ENCODE measurements around the gene PLEKHM1.
"Not testable (repeated sequence)": the region's sequence is repeated elsewhere in the genome, so short reads cannot be mapped to it uniquely, and the experiment has no call there.

The PLEKHM1 gene

GRCh38 chr17:45490615-45491433 is at the start of gene PLEKHM1:
Gene PLEKHM1, minus strand, starts transcription at chr17:45490721. Its CDS starts 8,237 bp downstream, at chr17:45482484.
- DNase-seq: peak; percentile 92

GRCh38 chr17:45538168-45538567 is 47.6 kb upstream of the PLEKHM1 start:
- not testable (repeated sequence) for DNase-seq

GRCh38 chr17:45506072-45506471 is 15.6 kb upstream of the PLEKHM1 start:
- DNase-seq: not testable (repeated sequence)

GRCh38 chr17:45505183-45505582 is 14.7 kb upstream of the PLEKHM1 start:
- not testable (repeated sequence) for DNase-seq

- not testable (repeated sequence) for DNase-seq
Measured at GRCh38 chr17:45501092-45501707, 10.7 kb upstream of the PLEKHM1 start.

- DNase-seq: not testable (repeated sequence)
Measured at GRCh38 chr17:45500478-45500877, 10.0 kb upstream of the PLEKHM1 start.

GRCh38 chr17:45499208-45499607 is 8.7 kb upstream of the PLEKHM1 start:
- not testable (repeated sequence) for DNase-seq

- DNase-seq: not testable (repeated sequence)
Measured at GRCh38 chr17:45498377-45498776, 7.9 kb upstream of the PLEKHM1 start.

- not testable (repeated sequence) for DNase-seq
Measured at GRCh38 chr17:45497449-45497848, 6.9 kb upstream of the PLEKHM1 start.

GRCh38 chr17:45496507-45496906 is 6.0 kb upstream of the PLEKHM1 start:
- not testable (repeated sequence) for DNase-seq

GRCh38 chr17:45494556-45494955 is 4.0 kb upstream of the PLEKHM1 start:
- not testable (repeated sequence) for DNase-seq

GRCh38 chr17:45492156-45492555 is 1.6 kb upstream of the PLEKHM1 start:
- DNase-seq: not testable (repeated sequence)

- peak; percentile 57 for DNase-seq
Measured at GRCh38 chr17:45490198-45490597, 323 bp downstream of the PLEKHM1 start.

GRCh38 chr17:45487704-45488103 is 2.8 kb downstream of the PLEKHM1 start:
- DNase-seq: peak; percentile 76

- not testable (repeated sequence) for DNase-seq
Measured at GRCh38 chr17:45483591-45484216, 6.8 kb downstream of the PLEKHM1 start.

- DNase-seq: not testable (repeated sequence)
Measured at GRCh38 chr17:45483177-45483576, 7.3 kb downstream of the PLEKHM1 start.

- not testable (repeated sequence) for DNase-seq
Measured at GRCh38 chr17:45482317-45482716, 8.2 kb downstream of the PLEKHM1 start.

GRCh38 chr17:45475436-45475835 is 15.1 kb downstream of the PLEKHM1 start:
- not testable (repeated sequence) for DNase-seq

- not testable (repeated sequence) for DNase-seq
Measured at GRCh38 chr17:45472249-45472648, 18.3 kb downstream of the PLEKHM1 start.

- not testable (repeated sequence) for DNase-seq
Measured at GRCh38 chr17:45469204-45469563, 21.3 kb downstream of the PLEKHM1 start.

- not testable (repeated sequence) for DNase-seq
Measured at GRCh38 chr17:45468293-45469203, 22.0 kb downstream of the PLEKHM1 start.

GRCh38 chr17:45461524-45462327 is 28.8 kb downstream of the PLEKHM1 start:
- DNase-seq: peak; percentile 96

All from DMS53 (cell line).